ENCODE data around the gene PTAFR.
"Not testable (repeated sequence)": the region's sequence is repeated elsewhere in the genome, so short reads cannot be mapped to it uniquely, and the experiment has no call there.

Gene PTAFR

GRCh38 chr1:28144203-28145135 is 32.0 kb downstream of the PTAFR start:
- DNase-seq (ENCODE audit: low read depth) = no peak

DNA sequence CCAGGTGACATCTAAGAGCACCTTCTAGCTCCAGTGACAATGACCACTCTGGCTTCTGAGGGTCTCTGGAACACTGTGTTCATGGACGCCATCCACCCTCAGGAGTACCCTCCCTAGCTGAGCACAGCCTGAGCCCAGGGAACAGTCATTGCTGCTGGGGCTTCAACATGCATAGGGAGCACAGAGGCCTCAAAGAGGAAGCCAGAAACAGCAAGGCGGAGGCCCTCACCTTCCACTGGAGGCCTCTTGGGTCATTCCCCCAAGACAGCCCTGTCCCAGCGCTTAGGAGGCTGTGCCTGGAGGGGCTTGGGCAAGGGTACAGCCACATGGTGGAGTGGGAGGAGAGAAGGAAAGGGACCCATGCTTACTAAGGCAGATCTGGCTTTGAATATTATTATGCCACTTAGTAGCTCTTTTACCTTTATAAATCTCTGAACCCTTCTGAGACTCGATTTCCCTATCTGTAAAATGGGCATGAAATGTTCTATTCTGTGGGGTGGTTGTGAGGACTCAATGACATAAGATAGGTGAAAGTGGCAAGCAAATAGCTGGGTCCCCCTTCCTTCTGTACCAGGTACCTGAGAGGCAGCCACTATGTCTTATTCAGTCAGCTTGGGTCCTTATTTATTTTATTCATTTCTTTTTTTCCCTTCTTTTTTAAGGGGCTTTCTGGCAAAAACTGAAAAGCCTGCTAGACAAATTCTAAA is 32.8 kb downstream of the PTAFR start:
- no peak for DNase-seq (ENCODE audit: low read depth)

DNA sequence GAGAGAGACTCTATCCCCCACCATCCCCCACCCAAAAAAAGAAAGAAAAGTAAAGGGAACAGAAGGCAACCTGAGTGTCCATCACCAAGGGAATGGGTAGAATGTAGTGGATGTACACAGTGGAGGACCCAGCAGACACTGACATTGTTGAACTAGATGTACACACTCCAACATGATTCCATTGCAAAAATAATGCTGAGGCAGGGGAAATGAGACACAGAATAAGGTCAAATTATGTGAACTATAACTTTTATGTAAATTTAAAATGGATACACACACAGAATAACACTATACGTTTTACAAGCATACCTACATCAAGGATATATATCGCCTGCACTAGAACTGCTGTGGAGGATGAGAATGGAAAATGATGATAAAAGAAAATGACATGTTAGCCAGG is 34.8 kb downstream of the PTAFR start:
- DNase-seq (ENCODE audit: low read depth) = no peak

GRCh38 chr1:28139866-28140265 is 36.6 kb downstream of the PTAFR start:
- DNase-seq (ENCODE audit: low read depth) = not testable (repeated sequence)

DNA sequence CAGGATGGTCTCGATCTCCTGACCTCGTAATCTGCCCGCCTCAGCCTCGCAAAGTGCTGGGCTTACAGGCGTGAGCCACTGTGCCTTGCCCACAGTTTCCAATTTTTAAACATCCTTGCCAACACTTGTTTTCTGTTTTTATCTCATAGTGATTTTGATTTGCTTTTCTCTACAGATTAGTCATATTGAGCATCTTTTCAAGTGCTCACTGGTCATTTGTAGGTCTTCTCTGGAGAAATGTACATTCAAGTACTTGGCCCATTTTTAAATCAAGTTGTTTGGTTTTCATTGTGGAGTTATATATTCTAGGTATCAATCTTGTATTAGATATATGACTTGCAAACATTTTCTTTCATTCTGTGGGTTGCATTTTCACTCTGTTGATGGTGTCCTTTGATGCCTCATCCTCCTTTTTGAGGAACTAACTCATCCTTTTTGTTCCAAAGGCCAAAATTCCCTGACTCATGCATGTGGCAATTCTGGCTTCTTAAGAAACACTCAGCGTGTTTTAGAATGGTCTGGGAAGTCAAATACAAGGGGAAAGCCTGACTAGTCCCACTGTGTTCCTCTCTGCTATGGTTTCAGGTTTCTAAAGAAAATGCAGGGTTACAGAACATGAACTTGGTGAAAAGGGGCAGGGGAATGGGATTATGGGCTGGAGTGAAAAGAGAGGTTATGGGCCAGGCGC is 37.3 kb downstream of the PTAFR start:
- no peak for DNase-seq (ENCODE audit: low read depth)

- DNase-seq (ENCODE audit: low read depth) = no peak
Observed at GRCh38 chr1:28136922-28137613, 39.4 kb downstream of the PTAFR start.

GRCh38 chr1:28136169-28136921 is 40.1 kb downstream of the PTAFR start:
- no peak for DNase-seq (ENCODE audit: low read depth)

DNA sequence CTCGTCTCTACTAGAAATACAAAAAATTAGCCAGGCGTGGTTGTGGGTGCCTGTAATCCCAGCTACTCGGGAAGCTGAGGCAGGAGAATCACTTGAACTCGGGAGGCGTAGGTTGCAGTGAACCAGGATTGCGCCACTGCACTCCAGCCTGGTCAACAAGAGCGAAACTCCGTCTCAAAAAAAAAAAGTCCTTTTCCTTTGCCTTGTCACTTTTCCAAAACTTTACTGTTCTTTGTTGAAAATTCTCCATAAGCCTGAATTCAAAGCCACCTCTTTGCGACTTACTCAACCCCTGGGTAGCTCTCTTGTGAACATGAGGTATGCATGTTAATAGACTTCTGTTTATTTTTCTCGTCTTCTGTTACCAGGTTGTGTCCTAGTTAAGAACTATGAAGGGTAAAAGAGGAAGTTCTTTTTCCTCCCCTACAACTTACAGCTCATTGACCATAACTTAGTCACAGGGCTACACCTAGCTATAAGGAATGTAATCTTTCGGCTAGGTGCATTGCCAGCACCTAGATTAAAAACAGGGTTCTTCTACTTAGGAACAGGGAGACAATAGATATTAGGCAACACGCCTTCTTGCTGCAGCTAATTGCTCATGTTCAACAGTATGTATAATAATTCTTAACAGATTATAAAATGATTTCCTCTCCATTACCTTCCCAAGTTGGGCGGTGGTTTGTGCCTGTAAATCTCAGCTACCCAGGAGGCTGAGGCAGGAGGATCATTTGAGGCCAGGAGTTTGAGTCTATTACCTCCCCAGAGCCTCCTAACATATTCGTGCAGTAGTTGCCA is 40.9 kb downstream of the PTAFR start:
- no peak for DNase-seq (ENCODE audit: low read depth)

GRCh38 chr1:28134651-28135207 is 41.8 kb downstream of the PTAFR start:
- no peak for DNase-seq (ENCODE audit: low read depth)

- DNase-seq (ENCODE audit: low read depth) = no peak
Observed at GRCh38 chr1:28132171-28133167, 44.0 kb downstream of the PTAFR start.

GRCh38 chr1:28130901-28131300 is 45.6 kb downstream of the PTAFR start:
- no peak for DNase-seq (ENCODE audit: low read depth)

GRCh38 chr1:28129150-28129549 is 47.3 kb downstream of the PTAFR start:
- DNase-seq (ENCODE audit: low read depth) = no peak

- DNase-seq (ENCODE audit: low read depth) = no peak
Observed at GRCh38 chr1:28127617-28128257, 48.8 kb downstream of the PTAFR start.

GRCh38 chr1:28126783-28127490 is 49.6 kb downstream of the PTAFR start:
- DNase-seq (ENCODE audit: low read depth) = no peak

GRCh38 chr1:28126212-28126611 is 50.3 kb downstream of the PTAFR start:
- no peak for DNase-seq (ENCODE audit: low read depth)

GRCh38 chr1:28123461-28123961 is 53.0 kb downstream of the PTAFR start:
- DNase-seq (ENCODE audit: low read depth) = no peak

GRCh38 chr1:28122183-28122582 is 54.3 kb downstream of the PTAFR start:
- DNase-seq (ENCODE audit: low read depth) = no peak

- no peak for DNase-seq (ENCODE audit: low read depth)
Observed at GRCh38 chr1:28119556-28119955, 56.9 kb downstream of the PTAFR start.
